Neural progenitor cell (in vitro differentiated cells): ENCODE results near the gene XYLT1.

Experiments
- EZH2 ChIP-seq: fragments of 200-600 bp; sonication (generic); IDR thresholded peaks from 2 replicates; pipeline ENCODE4 v1.6.1; 2017; ENCODE audit warnings: antibody characterized with exemption, mild to moderate bottlenecking, moderate library complexity
- EZH2phosphoT487 ChIP-seq: fragments of 200-600 bp; sonication (generic); IDR thresholded peaks from 2 replicates; pipeline ENCODE4 v1.6.1; 2017; ENCODE audit warnings: antibody characterized with exemption
- TF ChIP-seq, protein P1 (sequence below): fragments of 200-600 bp; sonication (generic); IDR thresholded peaks from 2 replicates; pipeline ENCODE4 v1.5.1; 2017; ENCODE audit warnings: antibody characterized with exemption, mild to moderate bottlenecking

DNA sequence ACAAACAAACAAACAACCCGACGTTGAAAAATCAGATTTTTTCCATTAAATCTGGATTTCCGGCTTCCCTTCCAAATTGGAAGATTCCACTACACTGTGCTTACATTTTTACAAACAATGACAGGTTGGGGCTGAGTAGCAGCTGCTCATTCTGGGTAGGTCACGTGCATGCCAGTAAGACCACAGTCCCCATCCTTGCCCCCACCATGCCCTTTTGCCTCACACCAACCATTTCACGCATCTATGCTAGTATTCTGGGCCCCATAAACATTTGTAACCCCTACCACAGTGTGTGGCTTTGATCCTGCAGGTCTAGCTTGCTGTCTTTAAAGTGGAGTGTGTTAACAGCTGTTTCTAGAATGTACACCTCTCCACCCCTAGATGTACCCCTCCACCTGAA, 366.1 kb downstream of the XYLT1 start:
- TF ChIP-seq, protein P1, sequence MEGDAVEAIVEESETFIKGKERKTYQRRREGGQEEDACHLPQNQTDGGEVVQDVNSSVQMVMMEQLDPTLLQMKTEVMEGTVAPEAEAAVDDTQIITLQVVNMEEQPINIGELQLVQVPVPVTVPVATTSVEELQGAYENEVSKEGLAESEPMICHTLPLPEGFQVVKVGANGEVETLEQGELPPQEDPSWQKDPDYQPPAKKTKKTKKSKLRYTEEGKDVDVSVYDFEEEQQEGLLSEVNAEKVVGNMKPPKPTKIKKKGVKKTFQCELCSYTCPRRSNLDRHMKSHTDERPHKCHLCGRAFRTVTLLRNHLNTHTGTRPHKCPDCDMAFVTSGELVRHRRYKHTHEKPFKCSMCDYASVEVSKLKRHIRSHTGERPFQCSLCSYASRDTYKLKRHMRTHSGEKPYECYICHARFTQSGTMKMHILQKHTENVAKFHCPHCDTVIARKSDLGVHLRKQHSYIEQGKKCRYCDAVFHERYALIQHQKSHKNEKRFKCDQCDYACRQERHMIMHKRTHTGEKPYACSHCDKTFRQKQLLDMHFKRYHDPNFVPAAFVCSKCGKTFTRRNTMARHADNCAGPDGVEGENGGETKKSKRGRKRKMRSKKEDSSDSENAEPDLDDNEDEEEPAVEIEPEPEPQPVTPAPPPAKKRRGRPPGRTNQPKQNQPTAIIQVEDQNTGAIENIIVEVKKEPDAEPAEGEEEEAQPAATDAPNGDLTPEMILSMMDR: no peak
- TF ChIP-seq EZH2 (no peak), EZH2phosphoT487 (no peak)
